ENCODE results near the gene MYCBPAP. TPM values are rescaled to one million over a fixed set of nuclear protein-coding genes. Genes with fewer than 3 reads are reported as not detected.

Gene MYCBPAP
- total RNA-seq, 1 experiment from 2014 or later: 2.7 TPM

- Histone ChIP-seq H3K4me3 (ENCODE audit: low read depth, low read length) (no peak overlapping the region), H3K27me3 (replicated peaks; ENCODE audit: control insufficient read depth, insufficient read depth, low read length) (no peaks in the 10 kb centered on the region), H3K4me1 (peaks cover 16% of the 10 kb centered on the region), H3K9me3 (no peaks in the 10 kb centered on the region), H3K36me3 (ENCODE audit: control insufficient read depth, insufficient read depth, low read length) (no peaks in the 10 kb centered on the region)
- Mint-ChIP-seq H3K9me3 (ENCODE audit: unreplicated experiment) (no peaks in the 10 kb centered on the region), H3K36me3 (ENCODE audit: insufficient read depth, unreplicated experiment) (peaks cover 11% of the 10 kb centered on the region), H3K27me3 (ENCODE audit: insufficient read depth, unreplicated experiment) (no peaks in the 10 kb centered on the region), H3K27ac (ENCODE audit: unreplicated experiment) (no peak overlapping the region), H3K4me3 (ENCODE audit: unreplicated experiment) (no peak overlapping the region), H3K4me1 (ENCODE audit: low read depth, unreplicated experiment) (peaks cover 15% of the 10 kb centered on the region)
- ChIA-PET CTCF (interaction anchor here (0.9 to 1.7 kb wide), 3 partner anchors 27 to 109 kb away, joined by 3 to 8 read pairs (median 4); partner anchors contain the start of gene LRRC59), POLR2A (no interaction called here)
- TF ChIP-seq CTCF (IDR thresholded peaks at IDR 0.05; ENCODE audit: insufficient read depth in 1 of 2, low read depth in 1 of 2, low read length in 1 of 2, severe bottlenecking in 1 of 2, unreplicated experiment in 1 of 2): no peak
- BruUV-seq (replicated peaks): no TSS peak
- intact Hi-C loops (cut with micrococcal nuclease; ENCODE audit: unreplicated experiment): no loop called here
- DNase-seq: no peak
These were observed 1.9 kb upstream of the MYCBPAP start for GRCh38 chr17:50506298-50506697.

GRCh38 chr17:50508573-50509460 is 578 bp downstream of the MYCBPAP start:
- Mint-ChIP-seq H3K9me3 (ENCODE audit: unreplicated experiment) (no peaks in the 10 kb centered on the region), H3K27ac (ENCODE audit: unreplicated experiment) (no peak overlapping the region), H3K36me3 (ENCODE audit: insufficient read depth, unreplicated experiment) (peaks cover 11% of the 10 kb centered on the region), H3K4me3 (ENCODE audit: unreplicated experiment) (peak overlapping the region; percentile 67), H3K4me1 (ENCODE audit: low read depth, unreplicated experiment) (peaks cover 10% of the 10 kb centered on the region), H3K27me3 (ENCODE audit: insufficient read depth, unreplicated experiment) (no peaks in the 10 kb centered on the region)
- no peak for DNase-seq
- TF ChIP-seq CTCF (IDR thresholded peaks at IDR 0.05; ENCODE audit: insufficient read depth in 1 of 2, low read depth in 1 of 2, low read length in 1 of 2, severe bottlenecking in 1 of 2, unreplicated experiment in 1 of 2): no peak
- intact Hi-C loops (cut with micrococcal nuclease; ENCODE audit: unreplicated experiment): loop anchor here (2.0 kb wide), 1 partner anchor 30 kb away; the partner anchor contains the start of gene RSAD1
- ChIA-PET POLR2A (interaction anchor here (0.6 to 0.7 kb wide), 2 partner anchors 33 to 119 kb away, joined by 3 to 4 read pairs; no protein-coding TSS in a partner anchor), CTCF (interaction anchor here (0.7 to 1.1 kb wide), 4 partner anchors 21 to 258 kb away, joined by 3 to 4 read pairs (median 4); no protein-coding TSS in a partner anchor)
- Histone ChIP-seq H3K4me1 (peaks cover 13% of the 10 kb centered on the region), H3K4me3 (ENCODE audit: low read depth, low read length) (peak overlapping the region; percentile 36), H3K36me3 (ENCODE audit: control insufficient read depth, insufficient read depth, low read length) (no peaks in the 10 kb centered on the region), H3K27me3 (replicated peaks; ENCODE audit: control insufficient read depth, insufficient read depth, low read length) (no peaks in the 10 kb centered on the region), H3K9me3 (no peaks in the 10 kb centered on the region)
- BruUV-seq (replicated peaks): no TSS peak

GRCh38 chr17:50511058-50511457 is 2.8 kb downstream of the MYCBPAP start:
- POLR2A ChIA-PET: interaction anchor here (0.7 kb wide), 1 partner anchor 14 kb away, joined by 3 read pairs; no protein-coding TSS in a partner anchor
- H3K4me1 Mint-ChIP-seq (ENCODE audit: low read depth, unreplicated experiment): peaks cover 15% of the 10 kb centered on the region

More at GRCh38 chr17:50511058-50511457, 2.8 kb downstream of the MYCBPAP start:
- Histone ChIP-seq H3K9me3 (no peaks in the 10 kb centered on the region), H3K36me3 (ENCODE audit: control insufficient read depth, insufficient read depth, low read length) (no peaks in the 10 kb centered on the region), H3K4me1 (peaks cover 5% of the 10 kb centered on the region), H3K27me3 (replicated peaks; ENCODE audit: control insufficient read depth, insufficient read depth, low read length) (no peaks in the 10 kb centered on the region), H3K4me3 (ENCODE audit: low read depth, low read length) (no peak overlapping the region)
- no peaks in the 10 kb centered on the region for H3K27me3 Mint-ChIP-seq (ENCODE audit: insufficient read depth, unreplicated experiment)
- DNase-seq: no peak
- BruUV-seq (replicated peaks): no TSS peak
- H3K9me3 Mint-ChIP-seq (ENCODE audit: unreplicated experiment): no peaks in the 10 kb centered on the region
- no peak overlapping the region for H3K4me3 Mint-ChIP-seq (ENCODE audit: unreplicated experiment)
- peaks cover 11% of the 10 kb centered on the region for H3K36me3 Mint-ChIP-seq (ENCODE audit: insufficient read depth, unreplicated experiment)
- CTCF ChIA-PET: interaction anchor here (0.5 to 1.0 kb wide), 3 partner anchors 9 to 63 kb away, joined by 3 to 4 read pairs (median 3); no protein-coding TSS in a partner anchor
- TF ChIP-seq CTCF (IDR thresholded peaks at IDR 0.05; ENCODE audit: insufficient read depth in 1 of 2, low read depth in 1 of 2, low read length in 1 of 2, severe bottlenecking in 1 of 2, unreplicated experiment in 1 of 2): no peak
- H3K27ac Mint-ChIP-seq (ENCODE audit: unreplicated experiment): no peak overlapping the region
- intact Hi-C loops (cut with micrococcal nuclease; ENCODE audit: unreplicated experiment): no loop called here
